Natural killer cell (primary cell): ENCODE results near the gene CDC45. TPM values are rescaled to one million over a fixed set of nuclear protein-coding genes. Genes with fewer than 3 reads are reported as not detected.
"Not testable (repeated sequence)": the region's sequence is repeated elsewhere in the genome, so short reads cannot be mapped to it uniquely, and the experiment has no call there.

Source experiments
- ATAC-seq, 3 donors: fragments of 150-1000 bp in 2 of 3; fragments of 200-7000 bp in 1 of 3; cut with Tn5 transposase; 1 replicate in 1 of 3; 2 replicates in 2 of 3; pipeline ENCODE4 v1.10.0; 2021; ENCODE audit warnings: mild to moderate bottlenecking in 2 of 3, moderate library complexity in 2 of 3
- DNase-seq, 2 donors: peaks; one replicate each; pipeline versions ENCODE4 v3.0.0 to v3.0.0-alpha.2; 2013 to 2021; ENCODE audit warnings: mixed read lengths in 1 of 2
- H3K27ac ChIP-seq: one replicate; pipeline ENCODE4 v1.5.1; 2013; ENCODE audit warnings: mild to moderate bottlenecking, low read length
- H3K27me3 ChIP-seq: one replicate; pipeline ENCODE4 v1.6.1; 2013; ENCODE audit warnings: low read length; ENCODE audit not compliant: control insufficient read depth, insufficient read depth
- H3K36me3 ChIP-seq: one replicate; pipeline ENCODE4 v1.6.1; 2013; ENCODE audit warnings: low read length; ENCODE audit not compliant: control insufficient read depth, insufficient read depth
- H3K4me1 ChIP-seq: one replicate; pipeline ENCODE4 v1.6.1; 2013; ENCODE audit warnings: low read length; ENCODE audit not compliant: control insufficient read depth, insufficient read depth
- H3K4me3 ChIP-seq: one replicate; pipeline ENCODE4 v1.5.1; 2013; ENCODE audit warnings: low read length
- H3K9me3 ChIP-seq: one replicate; pipeline ENCODE4 v1.6.1; 2013; ENCODE audit warnings: low read length; ENCODE audit not compliant: control insufficient read depth, insufficient read depth
- H3K27ac Mint-ChIP-seq, 2 donors: one replicate each; pipeline ENCODE4 v1.8.0; 2022; ENCODE audit warnings: mild to moderate bottlenecking in 2 of 2, mixed read lengths in 2 of 2, moderate library complexity in 1 of 2
- H3K27me3 Mint-ChIP-seq, 2 donors: one replicate each; pipeline ENCODE4 v1.8.0; 2022; ENCODE audit warnings: low read depth in 2 of 2, mixed read lengths in 2 of 2
- H3K36me3 Mint-ChIP-seq: one replicate; pipeline ENCODE4 v1.8.0; 2022; ENCODE audit warnings: mixed read lengths
- H3K4me1 Mint-ChIP-seq, 2 donors: one replicate each; pipeline ENCODE4 v1.8.0; 2022; ENCODE audit warnings: mixed read lengths in 2 of 2
- H3K4me3 Mint-ChIP-seq: one replicate; pipeline ENCODE4 v1.8.0; 2022; ENCODE audit warnings: mild to moderate bottlenecking, moderate library complexity, mixed read lengths
- H3K9me3 Mint-ChIP-seq, 2 donors: one replicate each; pipeline ENCODE4 v1.8.0; 2022; ENCODE audit warnings: mixed read lengths in 2 of 2
- CTCF ChIP-seq: fragments of 200-600 bp; IDR thresholded peaks from one replicate; pipeline ENCODE4 v1.8.0; 2022; ENCODE audit warnings: antibody characterized with exemption
- WGBS: methylation state at CpG from one replicate; pipeline ENCODE4 v1.1.7; 2013; ENCODE audit warnings: missing lambda C conversion rate; ENCODE audit not compliant: insufficient coverage; 5-methylcytosine and 5-hydroxymethylcytosine counted together
- intact Hi-C: fragments of 100-400 bp; cut with micrococcal nuclease; formaldehyde crosslinking; loops from one replicate; pipeline ENCODE4 v1.14.2; 2022
- total RNA-seq, 4 donors: library from RNA; stranded (reverse); fragments of 120-200 nt in 1 of 4; gene quantifications; one replicate each; pipeline versions ENCODE4 v1.2.3 to v1.2.4, GENCODE V29; 2013 to 2022

Gene CDC45
- total RNA-seq, 3 donors from 2014 or later (not counting 1 experiment from before 2014, with no cell fraction given), result 1.6 to 4.8 (median 3.3) TPM

- H3K9me3 ChIP-seq, result no peaks in the 10 kb centered on the region
- no peaks in the 10 kb centered on the region for H3K4me1 ChIP-seq
- WGBS, result 62% methylated on average over 6 of the region's 6 CpGs
- no peak for TF ChIP-seq CTCF
- DNase-seq (no peak), ATAC-seq (no peak)
- Mint-ChIP-seq H3K27me3 (peaks cover 0 to 8% of the 10 kb centered on the region in 2 donors), H3K27ac (no peak overlapping the region), H3K9me3 (no peaks in the 10 kb centered on the region), H3K36me3 (no peaks in the 10 kb centered on the region), H3K4me1 (no peaks in the 10 kb centered on the region), H3K4me3 (no peak overlapping the region)
- H3K27ac ChIP-seq, result no peak overlapping the region
- intact Hi-C loops, result no loop called here
- H3K36me3 ChIP-seq, result no peaks in the 10 kb centered on the region
- H3K4me3 ChIP-seq, result no peak overlapping the region
- H3K27me3 ChIP-seq, result no peaks in the 10 kb centered on the region
Measured at GRCh38 chr22:19546680-19547079, 67.0 kb downstream of the CDC45 start.

- Mint-ChIP-seq H3K36me3 (no peaks in the 10 kb centered on the region), H3K4me1 (no peaks in the 10 kb centered on the region), H3K4me3 (no peak overlapping the region), H3K27ac (no peak overlapping the region), H3K27me3 (peaks cover 0 to 8% of the 10 kb centered on the region in 2 donors), H3K9me3 (no peaks in the 10 kb centered on the region)
- ATAC-seq, result no peak
- no peak for DNase-seq
- 95% methylated on average over 4 of the region's 8 CpGs for WGBS
- Histone ChIP-seq H3K36me3 (no peaks in the 10 kb centered on the region), H3K4me3 (no peak overlapping the region), H3K27me3 (no peaks in the 10 kb centered on the region), H3K4me1 (no peaks in the 10 kb centered on the region), H3K27ac (no peak overlapping the region), H3K9me3 (no peaks in the 10 kb centered on the region)
- TF ChIP-seq CTCF, result no peak
- intact Hi-C loops, result no loop called here
Measured at GRCh38 chr22:19547620-19548019, 67.9 kb downstream of the CDC45 start.

- H3K4me3 ChIP-seq, H3K9me3 ChIP-seq, H3K4me1 Mint-ChIP-seq, H3K36me3 Mint-ChIP-seq, H3K9me3 Mint-ChIP-seq, H3K27ac Mint-ChIP-seq, H3K27me3 ChIP-seq, intact Hi-C loops, H3K4me1 ChIP-seq, H3K4me3 Mint-ChIP-seq, H3K27ac ChIP-seq, H3K36me3 ChIP-seq, DNase-seq, ATAC-seq, H3K27me3 Mint-ChIP-seq: not testable (repeated sequence)
- whole genome bisulfite sequencing, result 97% methylated on average over 5 of the region's 5 CpGs
Measured at GRCh38 chr22:19548427-19548826, 68.7 kb downstream of the CDC45 start.

- Histone ChIP-seq H3K9me3 (no peaks in the 10 kb centered on the region), H3K4me3 (no peak overlapping the region), H3K4me1 (no peaks in the 10 kb centered on the region), H3K36me3 (no peaks in the 10 kb centered on the region), H3K27ac (no peak overlapping the region), H3K27me3 (no peaks in the 10 kb centered on the region)
- no peaks in the 10 kb centered on the region for H3K9me3 Mint-ChIP-seq
- H3K27ac Mint-ChIP-seq, result no peak overlapping the region
- WGBS, result 58% methylated on average over 2 of the region's 2 CpGs
- peaks cover under 1 to 8% of the 10 kb centered on the region in 2 donors for H3K27me3 Mint-ChIP-seq
- DNase-seq (no peak), ATAC-seq (no peak)
- TF ChIP-seq CTCF, result no peak
- intact Hi-C loops, result no loop called here
- H3K4me3 Mint-ChIP-seq, result no peak overlapping the region
- no peaks in the 10 kb centered on the region for H3K4me1 Mint-ChIP-seq
- H3K36me3 Mint-ChIP-seq, result no peaks in the 10 kb centered on the region
Measured at GRCh38 chr22:19548964-19549363, 69.2 kb downstream of the CDC45 start.
